ENCODE data around the gene ILRUN.
A peak's percentile ranks its signal among the peaks of the same experiment; 100 is the strongest.
"Not testable (repeated sequence)": the region's sequence is repeated elsewhere in the genome, so short reads cannot be mapped to it uniquely, and the experiment has no call there.

The ILRUN gene

GRCh38 chr6:34664256-34664971 lies 32.2 kb downstream of the ILRUN start:
- DNase-seq (ENCODE audit: low read depth) = no peak

DNA sequence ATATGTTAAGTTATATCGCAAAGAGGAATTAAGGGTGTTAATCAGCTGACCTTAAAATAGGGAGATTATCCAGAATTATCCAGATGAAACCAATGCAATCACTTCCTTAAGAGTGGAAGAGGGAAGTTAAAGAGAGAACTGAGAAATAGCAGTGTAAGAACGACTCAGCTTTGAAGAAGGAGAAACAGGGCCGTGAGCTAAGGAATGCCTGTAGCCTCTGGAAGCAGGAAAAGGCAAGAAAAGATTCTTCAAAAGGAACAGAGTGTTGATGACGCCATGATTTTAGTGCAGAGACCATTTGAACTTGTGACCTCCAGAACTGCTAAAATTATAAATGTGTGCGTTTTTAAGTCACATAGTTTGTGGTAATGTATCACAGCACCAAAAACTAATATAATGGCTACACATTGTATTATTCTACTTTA lies 32.7 kb downstream of the ILRUN start:
- no peak for DNase-seq (ENCODE audit: low read depth)

DNA sequence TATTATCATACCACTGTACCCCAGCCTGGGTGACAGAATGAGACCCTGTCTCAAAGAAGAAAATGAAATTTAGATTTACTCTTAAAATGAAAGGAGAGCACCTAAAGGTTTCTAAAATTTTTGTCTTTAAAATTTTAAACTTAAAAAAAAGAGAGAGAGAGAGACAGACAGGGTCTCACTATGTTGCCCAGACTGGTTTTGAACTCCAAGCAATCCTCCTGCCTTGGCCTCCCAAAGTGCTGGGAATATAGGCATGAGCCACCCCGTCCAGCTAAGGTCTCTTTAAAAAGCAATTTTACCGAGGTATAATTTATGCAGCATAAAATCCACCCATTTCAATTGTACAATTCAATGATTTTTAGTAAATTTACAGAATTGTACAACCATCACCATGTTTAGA lies 33.2 kb downstream of the ILRUN start:
- DNase-seq (ENCODE audit: low read depth) = no peak

- no peak for DNase-seq (ENCODE audit: low read depth)
Observed at GRCh38 chr6:34661357-34661756, 35.2 kb downstream of the ILRUN start.

DNA sequence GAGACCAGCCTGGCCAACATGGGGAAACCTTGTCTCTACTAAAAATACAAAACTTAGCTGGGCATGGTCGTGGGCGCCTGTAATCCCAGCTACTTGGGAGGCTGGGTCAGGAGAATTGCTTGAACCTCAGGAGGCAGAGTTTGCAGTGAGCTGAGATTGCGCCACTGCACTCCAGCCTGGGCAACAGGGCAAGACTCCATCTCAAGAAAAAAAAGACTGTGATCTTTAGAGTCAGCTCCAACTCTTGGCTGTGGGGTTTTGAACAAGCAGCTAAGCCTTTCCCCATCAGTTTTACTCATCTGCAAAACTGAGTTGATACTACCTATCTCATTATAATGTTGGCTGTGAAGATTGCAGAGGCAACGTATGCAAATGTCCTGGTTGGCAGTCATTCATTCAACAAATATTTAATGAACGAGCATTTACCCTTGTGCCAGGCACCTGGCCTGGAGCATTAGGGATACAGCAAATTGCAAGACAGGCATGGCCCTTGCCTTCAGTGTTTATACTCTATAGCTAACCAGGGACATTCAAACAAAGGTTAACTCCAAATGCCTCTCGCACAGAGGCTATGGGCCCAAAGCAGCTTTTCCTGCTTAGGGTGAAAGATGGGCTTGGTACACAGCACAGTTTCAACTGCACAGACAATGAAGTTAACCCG lies 37.8 kb downstream of the ILRUN start:
- no peak for DNase-seq (ENCODE audit: low read depth)

DNA sequence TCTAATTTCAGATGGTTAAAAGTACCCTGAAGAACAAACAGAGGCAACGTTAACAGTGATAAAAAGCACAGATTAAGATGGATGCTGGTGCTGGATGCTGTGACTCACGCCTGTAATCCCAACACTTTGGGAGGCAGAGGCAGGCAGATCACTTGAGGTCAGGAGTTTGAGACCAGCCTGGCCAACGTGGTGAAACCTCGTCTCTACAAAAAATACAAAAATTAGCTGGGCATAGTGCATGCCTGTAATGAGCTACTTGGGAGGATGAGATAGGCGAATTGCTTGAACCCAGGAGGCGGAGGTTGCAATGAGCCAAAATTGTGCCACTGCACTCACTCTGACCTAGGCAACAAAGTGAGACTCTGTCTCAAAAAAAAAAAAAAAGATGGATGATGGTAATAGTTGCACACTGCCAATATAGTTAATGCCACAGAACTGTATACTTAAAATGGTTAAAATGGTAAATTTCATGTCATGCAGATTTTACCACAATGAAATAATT lies 38.5 kb downstream of the ILRUN start:
- not testable (repeated sequence) for DNase-seq (ENCODE audit: low read depth)

- peak; percentile 70 for DNase-seq (ENCODE audit: low read depth)
Observed at GRCh38 chr6:34657307-34657978, 39.1 kb downstream of the ILRUN start.

DNA sequence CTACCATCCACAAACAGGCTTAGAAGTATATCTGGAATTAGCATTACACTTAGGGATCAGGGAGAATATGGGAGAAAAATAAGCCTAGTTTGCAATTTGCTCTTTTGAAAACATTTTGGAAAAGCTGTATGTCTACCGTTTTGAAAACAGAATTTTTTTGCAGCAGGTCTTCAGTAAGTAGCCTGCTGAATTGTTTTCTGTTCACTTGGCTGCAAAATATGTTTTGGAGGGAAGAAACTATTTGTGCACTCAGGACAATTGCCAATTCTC lies 39.6 kb downstream of the ILRUN start:
- no peak for DNase-seq (ENCODE audit: low read depth)

DNA sequence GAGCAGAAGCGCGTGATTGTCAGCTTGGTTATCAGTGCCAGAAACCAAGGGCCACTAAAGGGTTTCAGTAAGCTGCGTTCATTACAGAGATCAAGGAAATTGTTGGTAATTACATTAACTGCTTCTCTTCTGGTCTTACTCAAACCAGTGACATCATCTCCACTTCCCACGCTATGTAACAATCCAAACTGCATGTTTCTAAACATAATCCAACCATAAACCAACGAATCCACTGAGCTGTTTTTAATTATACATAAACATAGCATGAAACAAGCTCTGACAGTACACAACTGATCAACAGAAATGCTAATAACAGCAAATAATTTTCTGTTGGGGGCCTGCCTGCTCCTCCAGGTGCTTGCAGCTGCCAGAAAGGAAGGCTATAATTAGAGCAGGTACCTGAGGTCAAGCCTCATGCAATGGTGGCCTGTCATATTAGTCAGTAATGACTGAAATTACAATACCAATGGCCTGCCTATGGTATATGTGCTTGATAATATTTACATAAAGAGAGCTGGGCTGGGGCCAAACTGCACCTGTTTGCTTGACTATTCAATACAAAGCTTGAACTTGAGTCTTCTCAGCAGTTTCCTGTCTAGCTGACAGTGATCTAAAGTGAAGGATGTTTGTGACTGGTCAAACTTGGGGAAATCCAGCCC lies 40.1 kb downstream of the ILRUN start:
- no peak for DNase-seq (ENCODE audit: low read depth)

DNA sequence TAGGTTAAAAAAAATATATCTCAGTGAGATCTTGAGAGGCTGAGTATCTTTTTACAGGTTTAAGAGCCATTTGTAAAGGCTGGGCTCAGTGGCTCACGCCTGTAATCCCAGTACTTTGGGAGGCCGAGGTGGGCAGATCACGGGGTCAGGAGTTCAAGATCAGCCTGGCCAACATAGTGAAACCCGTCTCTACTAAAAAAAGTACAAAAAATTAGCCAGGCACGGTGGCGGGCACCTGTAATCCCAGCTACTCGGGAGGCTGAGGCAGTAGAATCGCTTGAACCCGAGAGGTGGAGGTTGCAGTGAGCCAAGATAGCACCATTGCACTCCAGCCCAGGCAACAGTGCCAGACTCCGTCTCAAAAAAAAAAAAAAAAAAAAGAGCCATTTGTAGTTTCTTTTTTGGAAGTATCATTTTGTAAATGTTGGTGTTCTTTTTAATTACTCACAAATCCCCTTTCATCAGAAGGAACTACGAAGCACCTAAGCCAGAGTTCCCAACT lies 40.6 kb downstream of the ILRUN start:
- not testable (repeated sequence) for DNase-seq (ENCODE audit: low read depth)

DNA sequence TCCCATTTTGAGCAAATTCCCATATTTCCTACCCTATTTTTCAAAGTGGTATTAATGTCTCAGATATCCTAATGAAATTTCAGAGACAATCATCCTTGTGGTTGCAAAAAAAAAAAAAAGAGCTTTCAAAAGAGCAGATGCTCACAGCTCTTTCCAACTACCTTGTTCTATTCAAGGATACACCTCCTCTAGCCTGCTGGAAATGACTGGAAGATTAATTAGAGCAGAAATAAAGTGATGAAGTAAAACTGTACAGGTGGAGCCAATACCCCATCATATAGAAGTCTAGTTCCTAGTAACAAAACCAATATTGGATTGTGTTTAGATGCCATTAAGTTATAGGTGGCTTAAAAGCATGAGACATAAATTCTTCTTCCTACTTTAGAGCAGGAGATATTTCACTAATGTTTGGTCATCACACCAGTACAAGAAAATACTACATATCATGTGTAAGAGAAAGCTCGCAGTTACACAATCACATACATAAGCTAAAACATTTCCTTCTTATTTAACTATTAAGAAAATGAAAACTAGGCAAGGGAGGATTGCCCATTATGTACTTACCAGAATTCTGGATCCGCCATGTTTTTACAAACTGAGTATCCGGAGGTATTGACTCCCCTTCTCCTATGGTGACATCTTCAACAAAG lies 42.4 kb downstream of the ILRUN start:
- DNase-seq (ENCODE audit: low read depth) = no peak

DNA sequence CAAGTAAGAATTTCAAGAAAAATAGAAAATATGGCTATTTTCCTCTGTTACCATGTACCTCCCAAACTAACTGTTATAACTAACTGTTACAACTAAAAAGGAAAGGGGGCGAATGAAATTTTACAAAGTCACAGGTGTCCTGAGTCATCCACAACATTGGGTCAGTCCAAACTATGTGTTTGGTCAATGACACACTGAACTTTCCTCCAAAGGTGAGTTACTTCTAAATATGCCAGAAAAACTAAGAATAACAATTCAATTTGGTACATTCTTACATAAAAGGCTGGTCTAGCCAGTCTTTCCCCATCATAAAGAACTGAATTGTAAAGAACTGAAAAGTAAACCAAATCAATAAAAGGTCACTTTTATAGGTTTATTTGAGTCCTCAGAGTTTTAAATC lies 44.3 kb downstream of the ILRUN start:
- no peak for DNase-seq (ENCODE audit: low read depth)

- no peak for DNase-seq (ENCODE audit: low read depth)
Observed at GRCh38 chr6:34650823-34651222, 45.7 kb downstream of the ILRUN start.

- DNase-seq (ENCODE audit: low read depth) = not testable (repeated sequence)
Observed at GRCh38 chr6:34650232-34650631, 46.3 kb downstream of the ILRUN start.

GRCh38 chr6:34648806-34649205 lies 47.8 kb downstream of the ILRUN start:
- DNase-seq (ENCODE audit: low read depth) = no peak
